GM23338 (cell line): ENCODE data around the gene RASSF4.

Source experiments
- CREB1 ChIP-seq: fragments of 250-450 bp; sonication (Bioruptor Pico); IDR thresholded peaks from 2 replicates; pipeline ENCODE4 v1.5.0; 2020; ENCODE audit warnings: low read depth, mild to moderate bottlenecking, moderate library complexity
- CTCF ChIP-seq, 2 experiments: fragments of 200-600 bp in 1 of 2; sonication (generic) in 1 of 2; conservative IDR thresholded peaks; 2 replicates each; pipeline versions ENCODE4 v1.5.1 to v1.6.1; 2016 to 2017; ENCODE audit warnings: antibody characterized with exemption in 2 of 2, low read depth in 2 of 2, mild to moderate bottlenecking in 2 of 2, moderate library complexity in 1 of 2
- ETS1 ChIP-seq: IDR thresholded peaks from 2 replicates; pipeline ENCODE4 v1.6.1; 2016; ENCODE audit warnings: antibody characterized with exemption
- EZH2 ChIP-seq: fragments of 200-600 bp; sonication (generic); IDR thresholded peaks from one replicate; pipeline ENCODE4 v1.8.0; 2017; ENCODE audit warnings: antibody characterized with exemption, mild to moderate bottlenecking, low read depth; ENCODE audit not compliant: unreplicated experiment
- EZH2phosphoT487 ChIP-seq: fragments of 200-600 bp; sonication (generic); IDR thresholded peaks from one replicate; pipeline ENCODE4 v1.8.1; 2018; ENCODE audit warnings: antibody characterized with exemption; ENCODE audit not compliant: unreplicated experiment
- JUNB ChIP-seq: IDR thresholded peaks from one replicate; pipeline ENCODE4 v1.6.1; 2016; ENCODE audit warnings: antibody characterized with exemption; ENCODE audit not compliant: unreplicated experiment
- NANOG ChIP-seq: IDR thresholded peaks from 2 replicates; pipeline ENCODE4 v1.6.1; 2016; ENCODE audit warnings: antibody characterized with exemption, borderline replicate concordance
- POLR2AphosphoS5 ChIP-seq: IDR thresholded peaks from 2 replicates; pipeline ENCODE4 v1.6.1; 2016; ENCODE audit warnings: antibody characterized with exemption, low read depth
- REST ChIP-seq: IDR thresholded peaks from one replicate; pipeline ENCODE4 v1.6.1; 2018; ENCODE audit warnings: antibody characterized with exemption; ENCODE audit not compliant: unreplicated experiment
- ZNF331 ChIP-seq: fragments of 250-450 bp; sonication (Bioruptor Pico); IDR thresholded peaks from 2 replicates; pipeline ENCODE4 v1.5.0; 2020; ENCODE audit warnings: low read depth, mild to moderate bottlenecking, moderate library complexity
- ZNF462 ChIP-seq: fragments of 250-450 bp; sonication (Bioruptor Pico); IDR thresholded peaks from 2 replicates; pipeline ENCODE4 v1.5.0; 2020; ENCODE audit warnings: mild to moderate bottlenecking, moderate library complexity

- TF ChIP-seq POLR2AphosphoS5 (no peak), CTCF (conservative IDR thresholded peaks at IDR 0.05; ENCODE audit: low read depth in 2 of 2) (no peak), EZH2 (no peak), CREB1 (no peak), ZNF331 (CRISPR knock-in tag) (no peak), REST (no peak), EZH2phosphoT487 (no peak), JUNB (no peak), ETS1 (no peak), ZNF462 (CRISPR knock-in tag) (no peak), NANOG (no peak)
Observed at GRCh38 chr10:44935966-44936295, 23.7 kb upstream of the RASSF4 start.
